Hematopoietic multipotent progenitor cell treated with erythropoietin and hydrocortisone succinate and interleukin-3 and kit ligand, for 4 days (in vitro differentiated cells): ENCODE measurements around the gene GAST.
A peak's percentile ranks its signal among the peaks of the same experiment; 100 is the strongest.
"Not testable (repeated sequence)": the region's sequence is repeated elsewhere in the genome, so short reads cannot be mapped to it uniquely, and the experiment has no call there.

Experiments used
- DNase-seq: peaks from one replicate; pipeline ENCODE4 v3.0.0-alpha.2; 2015

The GAST gene

DNA sequence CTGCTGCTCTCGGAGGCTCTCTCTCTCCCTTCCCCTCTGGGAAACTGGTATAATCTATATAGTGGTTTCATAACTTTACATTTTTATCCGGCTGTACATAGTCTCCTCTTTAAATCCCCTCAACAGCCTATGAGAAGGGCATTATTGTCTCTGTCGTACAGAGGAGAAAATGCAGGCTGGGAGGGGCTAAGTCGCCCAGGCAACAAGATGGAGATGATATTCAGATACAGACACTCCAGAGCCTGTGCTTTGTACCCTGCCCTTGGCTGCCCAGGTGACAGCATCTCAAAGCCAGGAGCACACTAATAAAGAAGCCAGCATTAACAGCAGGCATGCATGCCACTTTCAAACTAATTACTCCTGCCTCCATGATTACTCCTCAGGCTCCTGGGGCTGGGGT lies 28.1 kb upstream of the GAST start:
- no peak for DNase-seq

DNA sequence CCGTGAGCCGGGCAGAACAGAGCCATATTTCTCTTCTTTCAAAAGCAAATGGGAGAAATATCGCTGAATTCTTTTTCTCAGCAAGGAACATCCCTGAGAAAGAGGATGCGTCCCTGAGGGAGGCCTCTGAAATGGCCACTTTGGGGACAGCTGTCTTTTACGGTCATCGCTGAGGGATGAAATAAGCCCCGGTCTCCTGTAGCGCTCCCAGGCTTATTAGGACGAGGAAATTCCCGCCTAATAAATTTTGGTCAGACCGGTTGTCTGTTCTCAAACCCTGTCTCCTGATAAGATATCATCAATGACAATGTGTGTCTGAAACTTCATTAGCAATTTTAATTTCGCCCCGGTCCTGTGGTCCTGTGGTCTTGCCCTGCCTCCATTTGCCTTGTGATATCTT lies 26.4 kb upstream of the GAST start:
- not testable (repeated sequence) for DNase-seq

DNA sequence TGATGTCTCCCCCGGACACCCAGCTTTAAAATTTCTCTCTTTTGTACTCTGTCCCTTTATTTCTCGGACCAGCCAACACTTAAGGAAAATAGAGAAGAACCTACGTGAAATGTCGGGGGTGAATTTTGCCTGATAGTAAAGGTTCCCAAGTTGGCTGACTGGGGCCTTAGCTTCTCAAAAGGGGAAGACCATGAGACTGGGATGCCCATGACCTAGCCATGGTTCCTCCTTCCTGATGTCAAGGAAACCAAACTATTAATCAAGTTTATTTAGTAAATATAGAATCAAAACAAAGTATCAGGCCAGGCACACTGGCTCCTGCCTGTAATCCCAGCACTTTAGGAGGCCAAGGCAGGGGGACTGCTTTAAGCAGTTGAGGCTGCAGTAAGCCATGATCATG lies 25.9 kb upstream of the GAST start:
- no peak for DNase-seq

DNA sequence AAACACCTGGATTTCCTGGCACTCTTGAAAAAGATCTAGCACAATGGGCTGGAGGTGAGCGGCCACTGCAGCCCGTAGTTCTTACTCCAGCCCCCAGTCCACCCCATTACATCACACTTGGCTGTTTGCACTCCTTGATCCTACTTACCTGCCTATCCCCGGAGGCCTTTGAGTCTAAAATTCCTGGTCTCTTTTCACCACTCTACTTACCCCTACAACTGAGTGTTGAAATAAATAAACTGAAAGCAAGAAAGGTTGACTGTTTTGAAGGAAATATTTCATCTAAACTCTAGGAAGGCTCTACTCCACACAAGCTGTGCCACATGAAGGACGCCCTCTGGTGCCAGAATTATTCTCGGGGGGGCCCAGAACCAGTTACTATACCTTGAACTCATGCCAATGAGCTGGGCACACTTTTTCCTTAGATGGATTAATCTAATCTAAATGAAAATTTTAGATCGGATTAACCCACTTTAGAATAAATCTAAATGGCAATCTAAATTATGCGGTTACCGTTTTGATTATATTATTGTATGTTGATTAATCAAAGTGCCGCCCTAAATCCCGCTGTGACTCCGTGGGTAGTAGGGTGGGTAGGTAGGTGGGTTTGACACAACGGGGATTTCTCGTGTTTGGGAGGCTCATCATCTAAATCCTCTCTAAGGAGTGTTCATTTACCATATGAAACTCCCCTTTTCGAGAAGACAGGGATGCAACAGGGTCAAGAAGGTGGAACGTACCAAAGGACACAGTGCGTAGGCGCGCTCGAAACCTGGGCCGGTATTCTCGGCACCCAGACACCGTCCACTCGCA lies 24.1 kb upstream of the GAST start:
- peak; percentile 87 for DNase-seq

DNA sequence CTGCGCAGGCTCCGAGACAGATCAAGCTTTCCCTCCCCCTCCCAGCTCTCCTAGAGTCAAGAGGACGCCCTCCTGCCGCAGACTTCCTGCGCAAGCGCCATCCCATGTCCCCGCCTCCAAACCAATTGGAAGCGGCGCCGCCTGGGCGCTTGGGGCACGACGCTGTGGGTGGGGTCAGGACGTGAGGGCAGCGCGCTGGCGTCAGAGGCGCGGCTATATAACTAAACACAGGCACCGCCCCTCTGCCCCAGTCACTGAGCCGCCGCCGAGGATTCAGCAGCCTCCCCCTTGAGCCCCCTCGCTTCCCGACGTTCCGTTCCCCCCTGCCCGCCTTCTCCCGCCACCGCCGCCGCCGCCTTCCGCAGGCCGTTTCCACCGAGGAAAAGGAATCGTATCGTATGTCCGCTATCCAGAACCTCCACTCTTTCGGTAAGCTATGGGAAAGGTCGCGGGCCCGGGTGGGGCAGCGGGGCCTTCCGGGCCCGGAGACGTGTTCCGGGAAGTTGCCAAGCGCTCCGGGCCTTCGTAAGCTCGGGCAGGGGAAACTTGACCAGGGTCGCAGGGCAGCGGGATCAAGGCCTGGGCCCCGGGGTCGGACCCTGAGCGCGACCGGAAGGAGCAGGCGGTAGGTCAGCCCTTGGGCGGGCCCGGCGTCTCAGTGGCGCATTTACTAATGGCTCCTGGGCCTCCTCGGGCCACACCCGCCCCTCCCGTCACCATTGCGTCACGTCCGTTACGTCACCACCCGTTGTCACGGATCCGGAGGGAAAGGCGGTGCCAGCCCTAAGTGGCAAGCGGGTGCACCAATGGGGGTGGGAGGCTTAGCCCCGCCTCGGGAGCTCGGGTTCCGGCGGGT lies 23.3 kb upstream of the GAST start, which contains the start of gene EIF1:
EIF1 (plus strand) TSS at position 245 of the 856 bp plus-strand sequence; CDS start at position 399, 154 bp downstream.
- DNase-seq = peak; percentile 100

DNA sequence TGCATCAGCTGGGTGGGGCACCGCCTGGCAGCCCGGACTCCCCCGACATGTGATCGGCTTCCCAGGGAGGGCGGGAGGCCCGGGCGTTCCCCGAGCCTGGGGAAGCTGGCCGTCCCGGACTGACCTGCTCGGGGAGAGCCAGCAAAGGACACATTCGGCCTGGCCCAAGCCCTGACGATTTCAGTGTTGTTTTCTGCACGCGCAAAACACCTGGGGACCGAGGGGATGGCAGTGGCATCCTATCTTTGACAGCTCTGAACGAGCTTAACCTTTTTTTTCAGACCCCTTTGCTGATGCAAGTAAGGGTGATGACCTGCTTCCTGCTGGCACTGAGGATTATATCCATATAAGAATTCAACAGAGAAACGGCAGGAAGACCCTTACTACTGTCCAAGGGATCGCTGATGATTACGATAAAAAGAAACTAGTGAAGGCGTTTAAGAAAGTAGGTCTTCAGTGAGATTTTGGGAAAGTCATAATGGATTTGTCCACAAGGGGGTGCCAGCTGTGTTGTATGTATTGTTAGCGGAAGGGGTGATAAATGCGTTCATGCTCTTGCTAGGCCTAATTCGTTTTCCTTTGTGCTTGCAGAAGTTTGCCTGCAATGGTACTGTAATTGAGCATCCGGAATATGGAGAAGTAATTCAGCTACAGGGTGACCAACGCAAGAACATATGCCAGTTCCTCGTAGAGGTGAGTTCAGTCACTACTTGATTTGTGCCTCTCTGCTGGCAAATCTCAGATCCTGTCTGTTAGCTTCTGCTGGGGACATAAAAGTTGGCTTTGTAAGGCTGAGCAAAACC lies 22.4 kb upstream of the GAST start:
- peak; percentile 89 for DNase-seq

DNA sequence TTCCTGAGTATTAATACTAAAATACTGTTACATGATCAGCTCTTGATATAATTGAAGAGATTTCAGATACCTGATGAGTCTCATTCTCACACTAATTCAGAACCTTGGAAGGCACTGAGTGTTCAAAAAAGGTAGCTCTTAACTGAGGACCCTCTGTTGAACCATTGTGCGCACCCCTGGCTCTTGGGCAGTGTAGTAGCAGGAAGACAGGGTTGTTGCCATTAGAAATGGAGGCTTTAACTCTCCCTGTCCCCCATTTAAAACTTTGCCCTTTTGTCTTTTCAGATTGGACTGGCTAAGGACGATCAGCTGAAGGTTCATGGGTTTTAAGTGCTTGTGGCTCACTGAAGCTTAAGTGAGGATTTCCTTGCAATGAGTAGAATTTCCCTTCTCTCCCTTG lies 21.6 kb upstream of the GAST start:
- DNase-seq = no peak

DNA sequence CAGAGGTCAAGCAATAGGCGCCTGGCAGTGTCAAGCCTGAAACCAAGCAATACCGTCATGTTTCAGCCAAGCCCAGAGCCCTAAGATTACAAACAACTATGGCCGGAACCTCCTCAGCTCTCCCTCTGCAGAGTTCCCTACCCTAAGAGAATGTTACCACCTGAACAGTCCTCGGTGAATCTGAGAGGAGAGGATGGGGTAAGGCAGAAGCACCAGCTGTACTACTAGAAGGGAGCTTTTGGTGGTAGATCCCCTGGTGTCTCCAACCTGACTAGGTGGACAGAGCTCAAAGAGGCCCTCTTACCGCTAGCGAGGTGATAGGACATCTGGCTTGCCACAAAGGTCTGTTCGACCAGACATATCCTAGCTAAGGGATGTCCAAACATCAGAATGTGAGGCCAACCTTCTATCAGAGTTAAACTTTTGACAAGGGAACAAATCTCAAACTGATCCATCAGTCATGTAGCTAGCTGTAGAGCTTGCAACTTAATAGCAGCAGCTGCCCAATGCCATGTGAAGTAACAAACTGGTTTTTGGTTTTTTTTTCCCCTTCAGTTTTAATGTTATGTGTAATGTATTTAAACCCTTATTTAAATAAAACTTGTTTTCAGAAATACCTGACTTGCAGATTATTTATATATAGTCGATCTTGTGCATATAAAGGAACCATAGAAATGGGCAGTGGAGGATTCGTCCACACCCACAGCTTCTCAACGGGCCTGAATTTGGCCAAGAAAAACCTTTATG lies 20.9 kb upstream of the GAST start:
- no peak for DNase-seq

DNA sequence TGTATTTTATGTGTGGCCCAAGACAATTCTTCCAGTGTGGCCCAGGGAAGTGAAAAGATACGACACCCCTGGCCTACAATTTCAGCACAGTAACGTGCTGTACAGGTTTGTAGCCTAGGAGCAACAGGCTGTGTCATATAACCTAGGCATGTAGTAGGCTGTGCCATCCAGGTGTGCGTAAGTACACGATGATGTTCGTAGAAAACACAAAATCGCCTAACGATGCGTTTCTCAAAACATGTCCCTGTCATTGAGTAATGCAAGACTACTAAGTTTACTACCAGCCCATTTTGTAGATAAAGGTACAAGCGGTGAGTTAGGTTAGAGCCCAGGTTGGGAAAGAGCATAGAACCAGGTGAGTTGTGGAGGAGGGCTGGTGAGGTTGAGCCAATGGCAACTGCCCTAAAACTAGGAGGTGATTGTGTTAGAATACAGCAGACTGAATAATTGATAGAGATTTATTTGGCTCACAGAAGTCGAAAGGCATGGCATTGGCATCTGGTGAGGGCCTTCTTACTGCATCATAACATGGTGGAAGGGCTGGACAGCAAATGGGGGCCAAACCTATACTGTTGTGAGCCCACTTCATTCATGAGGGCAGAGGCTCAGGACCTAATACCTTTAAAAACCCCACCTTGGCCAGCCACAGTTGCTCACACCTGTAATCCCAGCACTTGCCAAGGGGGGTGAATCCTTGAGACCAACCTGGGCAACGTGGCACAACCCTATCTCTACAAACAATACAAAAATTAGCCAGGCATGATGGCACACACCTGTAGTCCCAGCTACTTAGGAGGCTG lies 19.2 kb upstream of the GAST start:
- DNase-seq = no peak

DNA sequence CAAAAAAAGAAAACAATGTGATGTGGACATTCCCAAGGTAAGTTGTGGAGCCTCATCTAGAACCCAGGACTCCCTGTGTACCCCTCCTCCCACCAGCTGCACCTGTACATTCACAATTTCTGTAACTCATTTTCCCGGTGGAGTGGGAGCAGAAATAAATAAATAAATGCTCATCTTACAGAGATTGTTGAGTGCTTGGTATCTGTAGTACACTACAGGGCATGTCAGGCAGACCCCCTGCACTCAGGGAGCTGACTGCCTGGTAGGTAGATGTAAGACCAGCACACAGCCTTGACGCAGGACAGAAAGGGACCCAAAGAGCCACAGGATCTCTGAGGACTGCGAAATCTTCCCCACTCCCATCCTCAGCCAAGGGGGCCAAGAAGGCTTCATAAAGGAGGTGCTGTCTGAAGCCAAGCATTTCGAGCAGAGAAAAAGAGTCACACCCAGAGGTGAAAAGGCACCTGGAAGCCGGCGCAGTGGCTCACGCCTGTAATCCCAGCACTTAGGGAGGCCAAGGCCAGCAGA lies 16.9 kb upstream of the GAST start:
- DNase-seq = no peak

DNA sequence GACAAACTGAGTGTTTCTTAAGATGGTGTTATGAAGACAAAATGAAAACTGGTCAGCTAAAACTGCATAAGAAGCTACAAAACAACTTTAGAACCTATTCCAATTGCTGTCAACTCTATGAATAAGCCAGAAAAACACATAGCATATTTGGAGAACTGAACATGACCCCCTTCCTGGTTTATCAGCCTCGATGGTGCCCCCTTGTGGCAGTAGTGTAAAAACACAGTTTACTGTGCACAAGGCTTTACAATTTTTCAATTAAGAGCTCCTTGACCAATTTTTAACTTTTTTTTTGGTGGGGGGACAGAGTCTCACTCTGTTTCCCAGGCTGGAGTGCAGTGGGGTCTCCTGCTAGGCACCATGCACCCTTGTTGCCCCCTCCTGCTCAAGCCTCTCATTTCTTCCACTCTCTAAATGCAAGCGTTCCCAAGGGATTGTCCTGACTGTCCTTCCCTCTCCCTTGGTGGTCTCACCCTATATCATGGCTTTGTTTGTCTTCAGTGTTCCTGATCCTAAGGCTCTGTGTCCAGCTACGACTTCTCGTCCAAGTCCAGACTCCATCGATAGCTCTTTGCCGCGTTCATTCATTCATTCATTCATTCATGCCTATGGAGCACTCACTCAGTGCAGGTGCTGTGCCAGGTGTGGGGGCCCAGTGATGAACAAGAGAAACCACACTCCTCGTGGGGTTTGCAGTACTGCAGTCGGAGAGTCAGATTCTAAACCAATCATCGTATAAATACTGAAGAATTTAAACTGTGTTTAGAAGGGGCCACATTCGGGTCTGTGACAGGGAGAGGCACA lies 16.0 kb upstream of the GAST start:
- DNase-seq = peak; percentile 95

DNA sequence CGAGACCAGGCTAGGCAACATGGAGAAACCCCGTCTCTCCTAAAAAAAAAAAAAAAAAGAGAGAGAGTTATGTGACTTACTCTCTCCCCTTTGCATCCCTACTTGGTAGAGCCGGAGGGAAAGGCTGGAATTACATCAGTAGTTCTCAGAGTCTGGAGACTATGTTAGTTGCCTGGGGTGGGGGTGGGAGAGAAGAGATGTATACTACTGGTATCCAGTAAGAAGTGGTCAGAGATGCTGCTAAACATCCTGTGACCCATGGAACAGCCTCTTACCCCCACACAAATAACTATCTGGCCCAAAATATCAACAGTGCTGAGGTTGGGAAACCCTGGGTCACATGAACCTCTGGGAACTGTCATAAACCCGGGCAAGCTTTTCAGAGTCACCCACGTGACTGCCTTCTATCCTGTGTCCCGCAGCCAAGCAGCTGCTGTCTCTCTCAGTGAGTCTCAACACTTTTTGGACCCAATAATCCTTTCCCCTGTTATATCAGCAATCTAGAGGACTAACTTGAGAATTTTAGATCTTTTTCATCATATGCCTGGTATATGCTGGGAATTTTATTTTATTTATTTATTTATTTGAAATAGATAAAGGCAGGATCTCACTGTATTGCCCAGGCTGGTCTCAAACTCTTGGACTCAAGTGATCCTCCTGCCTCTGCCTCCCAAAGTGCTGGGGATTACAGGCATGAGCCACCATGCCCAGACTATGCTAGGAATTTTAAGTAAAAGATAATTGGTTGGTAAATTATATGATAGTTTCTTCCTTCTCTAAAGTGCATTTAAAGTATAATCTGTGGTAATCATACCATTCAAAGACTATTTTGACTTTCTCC lies 14.8 kb upstream of the GAST start:
- DNase-seq = peak; percentile 68

DNA sequence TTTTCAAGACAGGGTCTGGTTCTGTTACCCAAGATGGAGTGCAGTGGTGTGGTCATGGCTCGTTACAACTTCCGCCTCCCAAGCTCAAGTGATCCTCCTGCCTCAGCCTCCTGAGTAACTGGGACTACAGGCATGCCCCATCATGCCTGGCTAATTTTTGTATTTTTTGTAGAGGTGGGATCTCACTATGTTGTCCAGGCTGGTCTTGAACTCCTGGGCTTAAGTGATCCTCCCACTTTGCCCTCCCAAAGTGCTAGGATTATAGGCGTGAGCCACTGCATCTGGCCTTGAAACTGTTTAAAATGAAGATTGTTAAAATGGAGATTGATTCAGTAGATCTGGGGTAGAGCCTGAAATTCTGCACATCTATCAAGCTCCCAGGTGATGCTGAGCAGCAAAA lies 11.3 kb upstream of the GAST start:
- not testable (repeated sequence) for DNase-seq

DNA sequence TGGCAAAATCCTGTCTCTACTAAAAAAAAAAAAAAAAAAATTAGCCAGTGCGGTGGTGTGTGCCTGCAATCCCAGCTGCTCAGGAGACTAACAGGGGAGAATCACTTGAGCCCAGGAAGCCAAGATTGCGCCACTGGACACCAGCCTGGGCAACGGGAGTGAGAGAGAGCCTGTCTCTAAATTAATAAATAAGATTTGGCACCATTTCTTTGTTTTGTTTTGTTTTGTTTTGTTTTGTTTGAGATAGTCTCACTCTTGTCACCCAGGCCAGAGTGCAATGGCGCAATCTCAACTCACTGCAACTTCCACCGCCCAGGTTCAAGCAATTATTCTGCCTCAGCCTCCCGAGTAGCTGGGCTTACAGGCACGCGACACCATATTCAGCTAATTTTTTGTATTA lies 9.4 kb upstream of the GAST start:
- DNase-seq = no peak

DNA sequence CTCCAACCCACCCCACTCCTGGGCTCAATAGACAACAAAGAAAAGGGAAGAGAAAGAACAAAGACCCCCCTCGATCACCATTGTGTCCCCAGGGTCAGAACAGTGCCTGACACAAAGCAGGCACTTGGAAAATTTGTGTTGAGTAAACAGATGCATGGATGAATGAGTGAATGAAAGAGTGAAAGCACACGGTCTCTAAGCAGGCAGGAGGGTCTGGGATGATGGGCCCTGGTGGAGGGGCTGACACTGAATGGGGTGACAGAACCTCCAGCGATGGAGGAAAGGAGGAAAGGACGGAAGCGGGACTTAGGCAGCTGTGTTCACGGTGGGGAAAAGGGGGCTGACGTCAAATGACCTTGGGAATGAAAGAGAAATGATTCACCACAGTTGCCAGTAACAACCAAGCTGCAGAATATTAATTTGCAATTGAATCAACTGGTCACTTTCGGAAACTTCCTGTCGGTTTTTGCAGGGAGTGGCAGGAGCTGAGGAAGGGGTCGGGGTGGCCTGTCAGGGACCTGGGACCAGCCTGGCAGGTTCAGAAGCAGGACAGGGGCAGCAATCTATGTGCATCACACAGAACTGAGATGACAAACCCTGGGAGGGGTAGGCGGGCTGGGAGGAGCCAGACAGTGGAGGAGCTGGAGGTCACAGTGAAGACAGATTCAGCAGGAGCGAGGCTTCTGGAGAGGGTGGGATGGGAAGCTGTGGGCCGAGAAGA lies 6.7 kb upstream of the GAST start:
- no peak for DNase-seq

DNA sequence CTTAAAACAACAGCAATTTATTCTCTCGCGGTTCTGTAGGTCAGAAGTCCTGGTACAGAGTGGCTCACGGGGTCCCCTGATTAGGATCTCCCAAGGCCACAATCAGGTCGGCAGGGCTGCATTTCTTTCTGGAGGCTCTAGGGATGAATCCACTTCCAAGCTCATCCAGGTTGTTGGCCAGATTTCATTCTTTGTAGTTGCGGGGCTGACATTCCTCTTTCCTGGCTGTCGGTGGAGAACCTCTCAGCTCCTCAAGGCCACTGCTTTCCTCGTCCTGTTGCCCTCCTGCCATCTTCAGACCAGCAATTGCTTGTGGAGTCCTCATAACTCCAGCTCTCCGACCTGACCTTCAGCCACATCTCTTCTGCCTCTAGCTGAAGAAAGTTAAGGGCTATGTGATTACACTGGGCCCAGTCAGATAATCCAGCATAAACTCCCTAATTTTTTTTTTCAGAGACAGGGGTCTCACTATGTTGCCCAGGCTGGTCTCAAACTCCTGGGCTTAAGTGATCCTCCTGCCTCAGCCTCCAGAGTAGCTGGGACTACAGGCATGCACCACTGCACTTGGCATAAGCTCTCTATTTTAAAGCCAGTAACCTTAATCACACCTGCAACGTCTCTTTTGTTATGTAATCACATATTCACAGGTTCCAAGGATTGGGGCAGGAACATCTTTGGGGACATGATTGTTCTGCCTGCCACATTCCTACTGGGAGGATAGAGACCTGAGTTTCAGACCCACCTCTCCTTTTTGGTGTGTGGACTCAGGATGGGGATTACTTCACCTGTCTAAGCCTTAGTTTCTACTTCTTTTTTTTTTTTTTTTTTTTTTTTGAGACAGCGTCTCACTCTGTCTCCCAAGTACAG lies 4.1 kb upstream of the GAST start:
- no peak for DNase-seq

DNA sequence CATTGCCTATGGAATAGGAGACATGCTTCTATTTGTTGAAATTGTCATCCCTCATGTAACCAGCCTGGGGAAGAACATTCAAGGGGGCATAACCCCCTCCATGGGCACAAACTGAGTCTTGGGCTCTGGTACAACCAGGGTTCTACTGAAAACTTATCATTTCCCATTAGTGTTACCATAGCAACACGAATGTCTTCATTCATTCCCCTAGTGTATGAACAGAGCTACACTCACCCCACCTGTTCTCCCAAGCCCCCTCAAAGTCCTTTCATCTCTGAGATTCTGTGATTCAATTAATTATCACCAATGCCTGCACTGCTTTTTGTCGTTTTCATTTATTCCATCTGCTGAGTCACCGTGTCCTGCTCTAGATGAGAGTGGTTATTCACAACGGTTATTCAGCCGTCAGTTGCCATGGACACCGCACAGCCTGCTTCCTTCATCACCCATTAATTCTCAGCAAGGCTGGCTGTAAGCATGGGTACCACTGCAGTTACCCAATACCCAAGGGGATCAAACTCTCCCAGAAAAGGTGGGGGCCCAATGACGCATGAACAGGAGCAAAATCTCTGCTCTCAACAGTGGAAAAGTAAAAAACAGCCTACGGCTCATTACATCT lies 1.6 kb upstream of the GAST start:
- peak; percentile 56 for DNase-seq
